ENCODE data around the gene KCNAB1.

Gene KCNAB1

DNA sequence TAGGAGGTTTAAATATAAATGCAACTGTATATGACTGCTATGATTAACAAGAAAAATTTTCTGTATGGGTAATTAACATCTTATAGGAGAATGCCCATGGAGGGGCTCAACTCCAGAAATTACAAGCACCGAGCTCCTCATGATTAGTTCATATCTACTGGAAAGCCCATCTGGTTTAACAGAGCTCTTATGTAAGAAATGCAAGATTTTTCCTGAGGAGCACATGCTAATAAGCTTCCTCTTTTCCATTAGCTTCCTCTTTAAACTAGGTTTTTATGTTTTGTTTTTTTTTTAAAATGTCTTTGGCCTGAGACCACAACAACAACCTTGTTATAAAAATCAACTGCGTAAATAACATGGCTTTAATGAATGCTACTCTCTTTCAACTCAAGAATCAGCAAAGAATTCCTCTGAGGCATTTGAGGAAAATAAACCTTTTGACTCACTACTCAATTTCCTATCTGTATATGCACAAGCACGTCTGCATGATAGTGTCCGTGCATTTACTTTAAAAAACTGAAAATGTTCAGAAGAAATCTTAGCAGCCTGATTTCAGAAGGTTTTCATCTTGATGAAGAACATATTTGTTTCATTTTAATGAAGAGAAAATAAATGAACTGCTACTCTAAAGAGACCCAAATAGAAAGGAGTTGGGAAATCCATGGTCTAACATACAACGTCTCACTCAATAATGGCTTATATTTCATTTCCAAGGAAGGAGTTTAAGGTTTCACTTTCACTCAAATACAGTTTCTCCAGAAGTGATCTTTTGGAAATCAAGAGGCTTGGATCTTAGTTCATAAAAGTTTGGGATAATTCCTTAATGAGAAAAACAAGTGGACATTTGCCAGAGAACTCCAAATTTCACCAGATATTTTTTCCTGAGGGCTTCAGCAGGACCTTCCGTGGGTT is 180.8 kb downstream of the KCNAB1 start:
- TF ChIP-seq, protein P1, sequence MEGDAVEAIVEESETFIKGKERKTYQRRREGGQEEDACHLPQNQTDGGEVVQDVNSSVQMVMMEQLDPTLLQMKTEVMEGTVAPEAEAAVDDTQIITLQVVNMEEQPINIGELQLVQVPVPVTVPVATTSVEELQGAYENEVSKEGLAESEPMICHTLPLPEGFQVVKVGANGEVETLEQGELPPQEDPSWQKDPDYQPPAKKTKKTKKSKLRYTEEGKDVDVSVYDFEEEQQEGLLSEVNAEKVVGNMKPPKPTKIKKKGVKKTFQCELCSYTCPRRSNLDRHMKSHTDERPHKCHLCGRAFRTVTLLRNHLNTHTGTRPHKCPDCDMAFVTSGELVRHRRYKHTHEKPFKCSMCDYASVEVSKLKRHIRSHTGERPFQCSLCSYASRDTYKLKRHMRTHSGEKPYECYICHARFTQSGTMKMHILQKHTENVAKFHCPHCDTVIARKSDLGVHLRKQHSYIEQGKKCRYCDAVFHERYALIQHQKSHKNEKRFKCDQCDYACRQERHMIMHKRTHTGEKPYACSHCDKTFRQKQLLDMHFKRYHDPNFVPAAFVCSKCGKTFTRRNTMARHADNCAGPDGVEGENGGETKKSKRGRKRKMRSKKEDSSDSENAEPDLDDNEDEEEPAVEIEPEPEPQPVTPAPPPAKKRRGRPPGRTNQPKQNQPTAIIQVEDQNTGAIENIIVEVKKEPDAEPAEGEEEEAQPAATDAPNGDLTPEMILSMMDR (IDR thresholded peaks at IDR 0.05; ENCODE audit: control insufficient read depth, insufficient read depth, low read depth, low read length, missing control alignments) = no peak
- DNase-seq (ENCODE audit: low read depth) = no peak
- H3K4me3 ChIP-seq (ENCODE audit: control insufficient read depth, low read depth, low read length) = no peak overlapping the region

DNA sequence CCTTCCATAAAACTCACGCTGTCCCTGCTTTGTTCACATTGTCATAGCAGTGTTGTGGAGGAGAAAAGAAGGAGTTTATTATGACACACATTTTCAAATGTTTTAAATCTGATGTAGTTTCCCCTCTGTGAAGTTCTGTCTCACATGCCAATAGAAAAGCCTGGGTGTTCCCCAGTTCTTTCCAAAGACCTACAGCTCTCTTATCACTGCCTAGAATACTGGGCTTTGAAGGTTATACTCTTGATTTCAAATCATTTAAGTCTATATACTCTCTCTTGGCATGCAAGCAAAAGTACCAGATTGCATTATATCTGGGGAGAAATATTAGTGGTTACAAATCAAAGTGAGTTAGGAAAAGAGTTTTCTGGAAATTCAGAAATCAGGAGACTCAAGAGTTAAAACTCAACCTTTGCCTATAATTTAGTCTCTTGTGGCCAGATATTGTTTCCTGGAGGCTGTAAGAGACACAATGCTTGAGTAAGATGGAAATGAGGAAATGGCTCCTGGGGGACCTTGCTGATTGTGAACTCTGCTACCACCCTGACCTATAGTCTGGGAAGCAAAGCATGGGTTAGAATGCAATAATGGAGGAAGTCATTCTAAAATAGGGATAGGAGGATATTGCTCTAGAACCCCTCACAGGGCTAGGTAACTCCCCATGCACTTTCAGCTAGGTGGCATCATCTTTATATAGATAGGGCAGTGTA is 182.8 kb downstream of the KCNAB1 start:
- TF ChIP-seq, protein P1 (IDR thresholded peaks at IDR 0.05; ENCODE audit: control insufficient read depth, insufficient read depth, low read depth, low read length, missing control alignments) = no peak
- DNase-seq (ENCODE audit: low read depth) = no peak
- no peak overlapping the region for H3K4me3 ChIP-seq (ENCODE audit: control insufficient read depth, low read depth, low read length)

DNA sequence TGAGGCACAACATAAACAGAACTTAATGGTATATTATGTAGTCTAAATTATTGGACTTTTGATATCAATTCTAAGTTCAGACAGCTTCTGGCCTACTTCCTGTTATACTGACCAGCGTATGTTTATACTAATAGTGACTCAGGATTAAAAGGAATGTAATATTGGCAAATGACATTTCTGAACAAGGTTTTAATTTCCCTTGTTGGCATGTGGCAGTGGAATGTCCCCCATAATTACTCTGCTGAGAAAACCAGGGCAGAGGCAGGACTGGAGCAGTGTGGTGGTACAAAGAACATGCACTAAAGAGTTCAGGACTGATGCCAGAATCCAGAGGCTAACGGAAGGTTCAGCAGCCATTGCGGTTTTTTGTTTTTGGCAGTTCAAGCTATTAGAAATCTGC is 184.0 kb downstream of the KCNAB1 start:
- TF ChIP-seq, protein P1 (IDR thresholded peaks at IDR 0.05; ENCODE audit: control insufficient read depth, insufficient read depth, low read depth, low read length, missing control alignments) = no peak

DNA sequence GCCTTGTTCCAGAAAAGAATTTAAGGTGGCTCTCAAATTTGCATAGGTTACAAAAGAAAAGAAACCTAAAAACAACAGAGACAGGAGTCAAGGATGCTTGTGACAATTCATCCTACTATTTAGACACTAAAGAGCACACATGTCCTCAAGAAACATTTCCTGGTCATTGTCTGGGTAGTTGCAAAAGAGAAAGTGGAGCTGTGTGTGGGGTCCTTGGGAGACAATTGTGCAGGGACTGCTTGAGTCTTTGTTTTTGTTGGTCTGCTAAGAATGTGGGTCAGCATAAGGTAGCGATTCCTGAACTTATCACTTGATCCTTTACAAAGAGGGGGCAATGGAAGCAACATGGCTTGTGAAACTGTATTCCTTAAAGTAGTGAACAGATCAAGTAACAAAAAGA is 185.3 kb downstream of the KCNAB1 start:
- TF ChIP-seq, protein P1 (IDR thresholded peaks at IDR 0.05; ENCODE audit: control insufficient read depth, insufficient read depth, low read depth, low read length, missing control alignments) = no peak
- no peak for DNase-seq (ENCODE audit: low read depth)
- no peak overlapping the region for H3K4me3 ChIP-seq (ENCODE audit: control insufficient read depth, low read depth, low read length)

More for the DNA sequence above, 184.0 kb downstream of the KCNAB1 start:
- no peak overlapping the region for H3K4me3 ChIP-seq (ENCODE audit: control insufficient read depth, low read depth, low read length)
- peak; percentile 10 for DNase-seq (ENCODE audit: low read depth)

DNA sequence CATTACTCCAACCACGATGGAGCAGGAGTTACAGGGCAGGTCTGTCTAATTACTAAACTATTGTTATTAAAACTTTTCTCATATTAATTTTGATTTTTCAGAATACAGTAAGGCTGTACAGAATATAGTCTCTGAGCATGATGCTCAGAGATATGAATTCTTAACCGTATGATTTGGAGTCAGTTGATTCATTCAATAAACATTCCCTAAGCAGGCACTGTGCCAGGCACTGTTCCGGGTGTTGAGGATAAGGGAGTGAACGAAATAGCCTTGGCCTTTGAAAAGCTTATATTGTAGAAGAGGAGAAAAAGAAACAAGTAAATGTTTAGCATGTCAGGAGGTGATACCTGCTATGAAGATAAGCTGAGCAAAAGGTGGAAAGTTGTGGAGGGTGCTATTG is 187.3 kb downstream of the KCNAB1 start:
- peak; percentile 17 for DNase-seq (ENCODE audit: low read depth)
- no peak overlapping the region for H3K4me3 ChIP-seq (ENCODE audit: control insufficient read depth, low read depth, low read length)
- TF ChIP-seq, protein P1 (IDR thresholded peaks at IDR 0.05; ENCODE audit: control insufficient read depth, insufficient read depth, low read depth, low read length, missing control alignments) = no peak

DNA sequence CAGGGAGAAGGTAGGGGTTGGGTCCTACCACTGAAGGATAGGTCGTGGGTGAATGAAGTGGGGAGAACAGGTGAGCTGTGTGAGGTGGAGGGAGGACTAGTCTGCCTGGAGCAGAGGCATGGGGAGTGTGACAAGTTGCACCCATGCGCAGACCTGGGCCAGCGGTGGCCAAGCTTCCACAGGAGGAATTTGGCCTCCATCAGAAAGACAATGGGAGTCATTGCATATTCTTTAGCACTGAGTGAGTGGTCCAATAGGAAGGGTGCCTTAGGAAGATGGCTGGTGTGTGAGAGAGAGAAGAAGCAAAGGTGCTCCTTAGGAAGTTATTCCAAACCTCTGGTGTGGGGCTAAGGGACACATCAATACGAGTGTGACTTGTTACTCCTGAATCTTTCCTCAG is 191.1 kb downstream of the KCNAB1 start:
- TF ChIP-seq, protein P1 (IDR thresholded peaks at IDR 0.05; ENCODE audit: control insufficient read depth, insufficient read depth, low read depth, low read length, missing control alignments) = no peak
- no peak overlapping the region for H3K4me3 ChIP-seq (ENCODE audit: control insufficient read depth, low read depth, low read length)
- DNase-seq (ENCODE audit: low read depth) = no peak

All from AG09309 (cell line).